A549 (cell line): ENCODE measurements around the gene ASIC1.

Experiments
- CEBPB ChIP-seq, 2 experiments: fragments of >200 bp in 1 of 2; sonication (Bioruptor Twin) in 1 of 2; formaldehyde crosslinking in 1 of 2; IDR thresholded peaks; 2 replicates each; pipeline ENCODE4 v1.6.1; 2012 to 2016
- CHD2 ChIP-seq: fragments of 150-350 bp; IDR thresholded peaks from 2 replicates; pipeline ENCODE4 v1.6.1; 2014; ENCODE audit warnings: low read length; ENCODE audit not compliant: partially characterized antibody
- CTCF ChIP-seq: fragments of >200 bp; sonication (Bioruptor Twin); formaldehyde crosslinking; IDR thresholded peaks from 3 replicates; pipeline ENCODE4 v1.5.1; 2016
- GATA3 ChIP-seq: IDR thresholded peaks from 2 replicates; pipeline ENCODE4 v1.6.1; 2012; ENCODE audit warnings: borderline replicate concordance
- MAX ChIP-seq: IDR thresholded peaks from 2 replicates; pipeline ENCODE4 v1.6.1; 2012
- MAZ ChIP-seq: fragments of 150-350 bp; IDR thresholded peaks from 2 replicates; pipeline ENCODE4 v1.6.1; 2014; ENCODE audit warnings: antibody characterized with exemption, low read depth, low read length, borderline replicate concordance
- MYC ChIP-seq: IDR thresholded peaks from 2 replicates; pipeline ENCODE4 v1.6.1; 2012; ENCODE audit warnings: mild to moderate bottlenecking, inconsistent platforms, low read length, improper control_type of control experiment, borderline replicate concordance
- PBX3 ChIP-seq: IDR thresholded peaks from 2 replicates; pipeline ENCODE4 v1.6.1; 2012
- POLR2A ChIP-seq: IDR thresholded peaks from 2 replicates; pipeline ENCODE4 v1.6.1; 2012; ENCODE audit warnings: mild to moderate bottlenecking, low read length
- POLR2AphosphoS2 ChIP-seq: conservative IDR thresholded peaks from 2 replicates; pipeline ENCODE4 v1.6.1; 2012; ENCODE audit warnings: low read length, improper control_type of control experiment, inconsistent platforms
- RAD21 ChIP-seq, 2 experiments: fragments of >200 bp in 1 of 2; sonication (Bioruptor Twin) in 1 of 2; formaldehyde crosslinking in 1 of 2; IDR thresholded peaks in 1 of 2; conservative IDR thresholded peaks in 1 of 2; 2 replicates in 1 of 2; 3 replicates in 1 of 2; pipeline ENCODE4 v1.6.1; 2012 to 2018; ENCODE audit warnings: inconsistent platforms in 1 of 2
- RCOR1 ChIP-seq: fragments of 150-350 bp; IDR thresholded peaks from 2 replicates; pipeline ENCODE4 v1.6.1; 2014; ENCODE audit warnings: antibody characterized with exemption, low read length, low read depth

GRCh38 chr12:50052544-50052943 lies 4.9 kb upstream of the ASIC1 start:
- TF ChIP-seq POLR2AphosphoS2 = no peak
- TF ChIP-seq GATA3 = no peak
- TF ChIP-seq CEBPB (IDR thresholded peaks at IDR 0.05) = no peak
- TF ChIP-seq CTCF = no peak
- no peak for TF ChIP-seq CHD2
- no peak for TF ChIP-seq POLR2A
- no peak for TF ChIP-seq PBX3
- TF ChIP-seq RAD21 (conservative IDR thresholded peaks at IDR 0.05 in 1 of 2, IDR thresholded peaks at IDR 0.05 in 1 of 2) = no peak
- TF ChIP-seq MAX = no peak
- no peak for TF ChIP-seq RCOR1
- TF ChIP-seq MAZ = no peak
- no peak for TF ChIP-seq MYC
